Inferior parietal cortex (tissue), 1 donor: Measurements from ENCODE around the gene C1QC.

Experiments used
- DNase-seq: peaks from one replicate; pipeline ENCODE4 v3.0.0-alpha.2; 2016; ENCODE audit errors: extremely low spot score

Gene C1QC

DNA sequence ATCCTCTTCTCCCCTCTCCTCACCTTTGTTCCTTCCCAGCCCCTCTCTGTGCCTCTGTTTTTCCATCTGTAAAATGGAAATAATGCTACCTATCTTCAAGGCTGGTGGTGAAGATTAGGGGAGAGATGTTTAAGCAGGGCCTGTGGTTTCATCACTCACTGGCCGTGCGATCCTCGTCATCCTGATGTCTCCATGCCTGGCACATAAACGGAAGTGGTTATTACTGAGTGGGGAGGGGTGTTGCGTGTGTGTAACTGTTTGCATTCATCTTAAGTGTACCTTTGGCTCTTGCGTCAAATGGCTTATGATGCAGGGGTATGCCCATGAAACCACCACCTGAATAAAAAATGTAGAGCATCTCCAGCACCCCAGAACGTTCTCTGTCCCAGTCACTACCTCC is 24.2 kb upstream of the C1QC start:
- no peak for DNase-seq

DNA sequence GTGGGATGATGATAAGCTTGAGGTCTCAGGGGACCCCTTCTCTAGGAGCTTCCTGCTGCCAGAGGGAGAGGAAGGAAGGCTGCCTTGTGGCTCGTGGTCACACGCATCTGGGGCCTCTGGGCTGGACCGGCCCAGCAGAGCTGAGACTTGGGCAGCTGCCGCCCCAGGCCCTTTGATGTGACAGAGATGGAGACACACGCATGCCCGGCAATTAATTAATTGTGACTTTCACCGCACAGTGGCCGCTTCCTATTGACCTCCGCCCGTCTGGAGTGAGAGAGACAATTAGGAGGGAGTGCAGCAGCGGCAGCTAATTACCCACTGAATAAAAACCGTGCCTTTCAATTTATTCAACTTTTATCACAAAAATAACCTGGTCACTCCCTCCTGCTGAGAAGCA is 23.6 kb upstream of the C1QC start:
- DNase-seq, result no peak

DNA sequence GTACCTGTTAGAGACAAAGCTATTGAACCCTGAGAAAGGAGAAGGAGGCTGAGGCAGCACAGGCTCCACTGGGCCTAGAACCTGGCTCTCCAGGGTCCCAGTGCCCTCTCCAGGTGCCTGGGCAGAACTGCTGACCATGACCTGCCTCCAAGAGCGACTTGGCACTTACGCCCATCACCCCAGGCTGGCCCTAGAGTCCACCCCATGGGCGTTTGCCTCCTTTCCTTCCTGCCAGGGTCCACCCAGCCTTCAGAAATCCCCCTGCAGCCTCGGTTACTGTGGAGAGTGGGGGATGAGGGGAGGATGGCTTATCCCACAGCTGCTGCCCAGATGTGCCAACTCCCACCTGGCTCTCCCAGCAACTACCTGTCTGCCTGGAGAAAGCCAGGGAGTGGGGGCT is 21.7 kb upstream of the C1QC start:
- DNase-seq, result no peak

DNA sequence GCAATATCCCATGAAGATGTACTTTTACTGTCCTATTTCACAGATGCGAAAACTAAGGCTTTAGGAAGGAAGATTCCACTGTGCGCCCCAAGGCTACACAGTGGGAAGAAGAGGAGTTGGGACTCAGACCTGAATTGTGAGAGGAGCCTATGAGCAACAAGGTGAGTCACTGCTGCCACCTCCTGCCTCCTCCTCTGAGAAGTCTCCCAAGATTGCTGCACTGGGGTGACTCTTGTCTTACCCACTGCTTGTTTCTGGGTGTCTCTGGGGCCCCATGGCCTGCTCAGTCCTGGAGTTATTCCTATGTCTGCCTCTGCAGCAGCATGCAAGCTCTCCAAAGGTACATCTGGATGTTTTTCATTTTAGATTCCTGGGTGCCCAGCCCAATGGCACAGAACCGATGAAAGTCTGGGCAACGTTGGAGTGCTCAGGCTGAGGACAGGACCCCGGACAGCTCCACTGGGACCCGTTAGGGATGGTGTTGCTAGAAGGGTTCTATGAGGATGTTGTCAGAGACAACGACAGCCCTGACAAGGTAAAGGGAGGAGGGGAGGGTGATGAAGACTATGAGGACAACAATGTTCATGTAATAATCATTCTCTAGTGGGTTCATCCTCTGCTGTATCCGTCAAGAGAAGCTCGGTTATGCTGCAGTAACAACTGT is 18.0 kb upstream of the C1QC start:
- no peak for DNase-seq

DNA sequence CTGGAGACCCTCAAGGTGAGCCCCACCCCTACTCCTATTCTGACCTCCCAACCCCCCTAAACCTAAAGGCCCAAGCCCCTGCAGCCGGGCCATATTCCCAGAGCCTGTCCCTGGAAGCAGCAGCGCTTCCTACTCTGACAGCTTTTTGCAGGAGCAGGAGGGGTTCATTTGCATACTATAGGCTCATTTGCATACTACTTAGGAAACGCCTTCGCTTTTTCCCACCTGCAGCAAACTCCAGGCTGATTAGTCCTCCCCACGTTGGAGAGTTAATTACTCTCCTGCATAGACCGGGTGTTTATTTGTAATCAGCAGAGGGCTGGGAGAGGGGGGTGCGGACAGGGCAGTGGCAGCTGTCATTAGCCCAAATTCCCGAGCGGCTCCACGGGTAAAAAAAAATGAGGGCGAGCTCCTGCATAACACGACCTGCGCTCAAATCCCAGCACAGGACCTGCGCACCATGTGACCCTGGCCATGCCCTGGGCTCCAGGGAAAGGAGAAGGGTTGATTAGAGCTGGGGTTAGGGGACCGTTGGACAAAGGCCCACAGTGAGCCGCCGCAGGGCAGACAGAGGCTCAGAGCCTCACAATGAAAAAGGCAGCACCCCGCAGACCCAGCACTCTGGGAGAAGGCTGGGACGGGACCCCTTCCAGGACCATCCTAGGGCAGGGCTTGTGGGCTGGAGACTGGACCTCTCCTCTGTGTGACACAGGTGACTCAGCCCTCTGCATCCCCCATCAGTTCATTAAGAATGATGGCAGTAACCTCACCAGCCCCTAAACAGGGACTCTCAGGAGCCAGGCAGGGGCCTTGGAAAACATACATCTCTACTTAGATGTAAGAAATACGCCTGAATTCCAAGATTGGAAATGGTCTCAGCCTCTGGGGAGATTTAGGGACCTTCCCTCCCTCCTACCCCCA is 16.9 kb upstream of the C1QC start:
- DNase-seq, result no peak

DNA sequence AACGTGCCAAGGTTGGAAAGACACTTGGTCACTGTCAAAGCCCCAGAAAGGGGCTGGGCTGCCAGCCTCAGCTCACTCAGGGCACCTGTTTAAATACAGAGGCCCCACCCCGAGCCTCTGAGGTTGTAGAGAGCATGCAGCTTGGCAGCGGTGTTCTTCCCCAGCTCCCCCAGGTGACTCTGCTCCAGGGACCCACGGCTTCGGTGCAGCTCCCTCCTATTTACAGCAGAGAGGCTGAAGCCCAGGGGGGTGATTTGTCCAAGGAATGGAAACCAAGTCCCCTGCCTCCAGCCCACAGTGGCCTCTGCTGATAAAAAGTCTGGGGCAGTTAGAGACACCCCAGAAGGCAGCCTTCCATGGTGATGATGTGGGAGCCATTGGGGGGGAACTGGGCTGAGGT is 16.1 kb upstream of the C1QC start:
- no peak for DNase-seq

DNA sequence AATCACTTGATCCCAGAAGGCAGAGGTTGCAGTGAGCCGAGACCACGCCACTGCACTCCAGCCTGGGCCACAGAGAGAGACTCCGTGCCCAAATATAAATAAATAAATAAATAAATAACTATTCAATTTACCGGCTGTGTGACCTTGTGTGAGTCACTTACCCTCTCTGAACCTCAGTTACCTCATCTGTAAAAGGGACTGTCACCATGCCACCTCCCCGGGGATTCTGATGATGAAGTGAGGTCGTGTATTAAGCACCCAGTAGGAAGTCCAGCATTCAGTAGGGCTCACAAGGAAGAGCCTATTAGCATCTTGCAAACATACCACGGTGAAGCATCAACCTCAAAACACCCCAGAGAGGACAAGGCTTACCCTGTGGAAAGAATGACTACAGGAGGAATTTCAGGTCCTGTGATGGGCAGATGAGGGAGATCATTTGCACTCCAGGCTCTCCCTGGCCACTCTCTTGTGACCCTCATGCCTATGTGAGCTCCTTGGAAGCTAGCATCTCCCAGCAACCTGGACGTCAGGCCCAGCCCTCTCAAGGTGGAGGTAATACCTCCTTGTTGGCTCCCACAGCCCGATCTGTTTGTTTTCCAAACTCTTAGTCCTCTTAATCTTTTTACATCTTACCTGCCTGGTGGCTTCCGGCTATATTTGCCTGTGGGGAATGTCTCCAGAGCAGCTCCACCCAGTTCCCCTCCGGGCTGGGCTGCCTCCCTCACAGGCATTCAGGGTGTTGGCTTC is 14.6 kb upstream of the C1QC start:
- DNase-seq, result no peak

DNA sequence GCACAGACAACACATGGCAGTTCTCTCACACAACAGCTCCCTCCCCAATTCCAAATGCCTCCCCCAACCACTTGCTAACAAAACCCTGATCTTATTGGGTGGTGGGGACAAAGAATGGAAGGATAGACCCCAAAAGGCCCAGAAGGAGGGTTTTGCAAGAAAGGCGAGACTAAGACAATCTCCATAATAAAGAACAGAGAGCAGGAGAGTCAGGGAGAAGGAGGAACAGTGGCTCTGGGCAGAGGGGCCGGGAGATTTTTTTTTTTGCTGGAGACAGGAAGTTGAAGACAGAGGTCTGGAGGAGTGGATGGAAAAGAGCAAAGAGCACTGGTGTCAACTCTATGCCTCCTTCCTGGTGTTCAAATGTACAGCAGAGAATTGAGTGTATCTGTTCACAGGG is 13.5 kb upstream of the C1QC start:
- no peak for DNase-seq

DNA sequence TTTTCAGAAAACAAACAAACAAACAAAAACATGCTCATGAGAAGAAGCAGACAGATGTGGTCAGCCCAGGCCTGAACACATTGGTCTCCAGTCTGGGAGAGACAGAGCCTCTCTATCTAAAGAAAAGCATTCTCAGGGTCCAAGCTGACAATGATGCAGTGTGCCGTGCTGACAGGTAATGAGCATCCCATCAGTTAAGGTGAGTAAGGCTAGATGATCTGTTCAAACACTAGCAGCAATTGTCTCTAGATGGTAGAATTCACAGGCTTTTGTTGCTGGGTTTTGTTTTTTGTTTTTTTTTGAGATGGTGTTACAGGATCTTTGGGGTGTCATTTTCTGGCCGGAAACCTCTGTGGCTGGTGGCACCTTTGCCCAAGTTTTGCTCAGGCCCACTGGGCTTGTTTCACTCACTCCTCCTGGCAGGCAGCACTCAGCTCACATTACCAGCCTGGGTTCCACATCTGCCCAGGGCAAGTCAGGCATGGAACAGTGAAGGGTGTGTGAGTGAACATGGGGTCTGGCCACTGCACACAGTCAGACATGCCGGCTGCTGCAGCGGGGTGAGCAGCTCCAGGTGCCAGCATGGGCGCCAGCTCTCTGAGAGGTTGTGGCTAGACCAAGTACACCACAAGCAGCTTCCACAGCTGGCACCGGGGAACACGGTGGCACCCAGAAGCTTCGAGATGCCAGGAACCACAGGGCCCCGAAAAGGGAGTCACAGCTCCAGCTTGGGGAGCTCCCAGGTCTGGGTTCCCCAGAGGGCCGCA is 9.6 kb upstream of the C1QC start:
- DNase-seq, result no peak

DNA sequence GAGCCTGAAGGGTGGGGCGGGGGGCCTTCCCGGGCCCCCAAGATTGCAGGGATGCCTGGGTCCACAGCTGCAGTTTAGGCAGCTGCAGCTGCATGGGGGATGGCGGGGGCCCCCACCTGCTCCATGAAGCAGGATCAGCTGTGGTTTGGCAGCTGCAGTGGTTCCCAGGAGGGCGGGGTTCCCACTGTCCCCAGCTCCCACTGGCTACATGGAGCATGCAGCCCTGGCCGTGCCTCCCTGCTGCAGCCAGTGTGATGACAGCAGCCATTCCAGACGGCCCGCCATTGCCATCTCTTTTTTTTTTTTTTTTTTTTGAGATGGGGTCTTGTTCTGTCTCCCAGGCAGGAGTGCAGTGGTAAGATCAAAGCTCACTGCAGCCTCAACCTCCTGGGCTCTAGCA is 8.0 kb upstream of the C1QC start:
- no peak for DNase-seq

DNA sequence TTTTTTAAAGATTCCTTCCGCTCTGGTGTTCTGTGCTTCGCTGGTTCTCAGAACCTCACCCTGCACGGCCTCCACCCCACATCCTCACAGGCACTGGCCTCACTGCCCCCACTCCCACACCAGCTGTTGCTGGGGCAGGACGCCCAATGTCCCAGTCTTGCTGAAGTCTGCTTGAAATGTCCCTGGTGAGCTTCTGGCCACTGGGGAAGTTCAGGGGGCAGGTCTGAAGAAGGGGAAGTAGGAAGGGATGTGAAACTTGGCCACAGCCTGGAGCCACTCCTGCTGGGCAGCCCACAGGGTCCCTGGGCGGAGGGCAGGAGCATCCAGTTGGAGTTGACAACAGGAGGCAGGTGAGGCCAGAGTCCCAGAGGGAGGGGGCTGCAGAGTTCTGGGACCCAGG is 7.1 kb upstream of the C1QC start, which contains the start of gene C1QA:
TSS of gene C1QA (plus strand) at position 276 of the 400 bp plus-strand sequence. CDS start 989 bp downstream, outside the sequence.
- no peak for DNase-seq

DNA sequence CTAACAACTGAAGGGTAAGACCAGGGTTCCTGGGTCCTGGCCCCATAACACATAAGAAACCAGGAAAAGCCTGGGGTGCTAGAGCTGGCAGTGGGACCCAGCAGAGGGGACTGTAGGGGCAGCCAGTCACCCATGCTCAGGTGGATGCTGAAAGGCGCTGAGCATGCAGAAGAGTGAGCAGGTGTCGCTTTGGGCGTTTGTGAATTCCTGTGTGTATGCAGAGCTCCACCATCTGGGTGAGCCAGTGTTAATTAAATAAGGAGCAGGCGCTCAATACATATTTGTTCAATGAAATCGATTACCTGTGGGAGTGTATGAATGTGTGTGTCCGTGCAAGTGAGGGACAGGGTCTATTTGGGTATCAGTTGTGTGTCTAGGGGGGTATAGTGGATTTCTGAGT is 6.5 kb upstream of the C1QC start:
- no peak for DNase-seq

DNA sequence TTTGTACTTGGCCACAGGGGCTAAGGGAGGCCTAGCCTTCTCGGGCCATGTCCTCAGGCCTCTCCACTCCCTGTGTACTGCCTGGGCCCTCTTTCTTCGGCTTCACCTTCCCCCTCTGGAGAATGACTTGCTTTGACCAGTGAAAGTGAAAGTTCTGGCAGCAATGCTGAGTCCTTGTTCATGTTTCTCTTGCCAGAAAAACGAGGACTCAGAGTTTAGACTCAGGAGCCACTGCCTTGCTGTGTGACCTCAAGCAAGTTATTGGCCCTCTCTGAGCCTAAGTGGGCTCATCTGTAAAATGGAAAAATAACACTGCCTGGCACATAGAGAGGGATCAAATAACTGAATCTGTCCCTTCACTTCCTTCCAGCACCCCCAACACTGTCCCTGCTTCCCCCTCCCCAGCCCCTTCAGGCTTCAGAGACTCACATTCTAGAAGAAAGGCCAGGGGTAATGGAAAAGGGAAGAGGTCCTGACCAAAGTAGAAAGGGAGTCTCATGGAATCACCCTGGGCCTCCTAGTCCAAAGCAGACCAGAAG is 5.5 kb upstream of the C1QC start:
- no peak for DNase-seq

DNA sequence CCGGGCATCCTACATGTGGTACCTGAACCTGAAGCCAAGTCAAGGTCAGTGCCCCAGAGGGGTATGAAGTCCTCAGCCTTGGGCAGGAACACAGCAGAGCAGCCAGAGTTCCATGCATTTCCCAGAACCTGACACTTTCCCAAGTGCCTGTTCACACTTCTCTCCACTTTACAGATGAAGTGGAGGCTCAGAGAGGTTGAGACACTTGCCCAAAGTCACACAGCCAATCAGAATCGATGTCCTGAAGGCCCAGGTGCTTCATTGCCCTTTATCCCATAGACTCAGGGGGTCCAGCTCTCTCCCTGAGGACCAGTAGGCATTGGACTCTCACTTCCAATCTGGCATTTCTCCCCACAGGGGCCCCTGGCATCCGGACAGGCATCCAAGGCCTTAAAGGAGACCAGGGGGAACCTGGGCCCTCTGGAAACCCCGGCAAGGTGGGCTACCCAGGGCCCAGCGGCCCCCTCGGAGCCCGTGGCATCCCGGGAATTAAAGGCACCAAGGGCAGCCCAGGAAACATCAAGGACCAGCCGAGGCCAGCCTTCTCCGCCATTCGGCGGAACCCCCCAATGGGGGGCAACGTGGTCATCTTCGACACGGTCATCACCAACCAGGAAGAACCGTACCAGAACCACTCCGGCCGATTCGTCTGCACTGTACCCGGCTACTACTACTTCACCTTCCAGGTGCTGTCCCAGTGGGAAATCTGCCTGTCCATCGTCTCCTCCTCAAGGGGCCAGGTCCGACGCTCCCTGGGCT is 4.8 kb upstream of the C1QC start:
- DNase-seq, result no peak

DNA sequence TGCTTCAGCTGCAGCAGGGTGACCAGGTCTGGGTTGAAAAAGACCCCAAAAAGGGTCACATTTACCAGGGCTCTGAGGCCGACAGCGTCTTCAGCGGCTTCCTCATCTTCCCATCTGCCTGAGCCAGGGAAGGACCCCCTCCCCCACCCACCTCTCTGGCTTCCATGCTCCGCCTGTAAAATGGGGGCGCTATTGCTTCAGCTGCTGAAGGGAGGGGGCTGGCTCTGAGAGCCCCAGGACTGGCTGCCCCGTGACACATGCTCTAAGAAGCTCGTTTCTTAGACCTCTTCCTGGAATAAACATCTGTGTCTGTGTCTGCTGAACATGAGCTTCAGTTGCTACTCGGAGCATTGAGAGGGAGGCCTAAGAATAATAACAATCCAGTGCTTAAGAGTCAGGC is 4.1 kb upstream of the C1QC start:
- no peak for DNase-seq

DNA sequence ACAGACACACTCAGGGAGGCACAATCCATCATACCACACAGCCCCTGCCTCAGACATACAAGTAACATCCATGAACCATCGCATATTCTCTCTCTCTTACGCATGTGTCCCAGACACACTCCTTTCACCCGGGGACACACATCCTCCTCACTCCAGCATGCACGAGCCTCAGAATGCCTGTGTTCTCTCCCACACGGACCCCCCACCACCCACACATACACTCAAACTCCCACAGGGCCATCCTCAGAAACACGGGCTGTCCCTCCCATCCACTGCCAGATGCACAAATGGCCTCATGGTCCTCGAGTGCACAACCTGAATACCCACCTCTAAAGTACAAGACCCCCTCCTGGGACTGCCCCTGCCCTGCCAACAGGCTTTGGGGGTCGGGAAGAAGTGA is 2.2 kb upstream of the C1QC start:
- DNase-seq, result no peak

DNA sequence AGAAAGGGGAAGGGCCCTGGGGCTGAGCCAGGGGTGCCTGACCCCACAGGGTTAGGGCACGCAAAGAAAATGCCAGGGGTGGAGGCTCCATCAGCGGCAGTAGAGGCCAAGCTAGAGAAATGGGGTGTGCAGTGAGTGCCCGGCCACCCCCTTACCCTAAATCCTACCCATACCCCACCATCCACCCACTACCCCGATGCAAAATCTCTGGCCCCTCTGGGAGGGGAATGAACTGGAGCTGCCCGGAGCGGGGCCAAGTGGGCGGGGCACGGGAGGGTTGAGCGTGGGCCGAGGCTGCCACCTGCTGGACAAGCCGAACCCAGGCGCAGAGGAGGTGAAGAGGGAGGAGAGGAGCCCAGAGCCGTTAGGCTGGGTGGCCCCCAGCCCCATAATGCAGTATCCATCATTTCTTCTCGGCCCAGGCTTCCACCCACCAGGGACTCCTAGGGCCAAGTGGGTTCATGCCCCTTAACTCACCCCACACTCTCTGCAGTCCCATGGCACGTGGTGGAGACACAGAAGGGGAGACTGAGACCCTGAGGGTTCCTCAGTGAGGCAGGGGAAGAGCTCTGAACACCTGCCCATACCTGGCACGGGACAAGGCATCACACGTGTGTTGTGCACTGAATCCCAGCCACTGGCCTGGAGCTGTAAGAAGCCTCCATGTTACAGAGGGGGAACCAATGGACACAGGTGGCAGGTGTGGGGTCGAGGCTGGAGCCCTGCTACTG is 1.4 kb upstream of the C1QC start:
- DNase-seq, result peak; percentile 78

DNA sequence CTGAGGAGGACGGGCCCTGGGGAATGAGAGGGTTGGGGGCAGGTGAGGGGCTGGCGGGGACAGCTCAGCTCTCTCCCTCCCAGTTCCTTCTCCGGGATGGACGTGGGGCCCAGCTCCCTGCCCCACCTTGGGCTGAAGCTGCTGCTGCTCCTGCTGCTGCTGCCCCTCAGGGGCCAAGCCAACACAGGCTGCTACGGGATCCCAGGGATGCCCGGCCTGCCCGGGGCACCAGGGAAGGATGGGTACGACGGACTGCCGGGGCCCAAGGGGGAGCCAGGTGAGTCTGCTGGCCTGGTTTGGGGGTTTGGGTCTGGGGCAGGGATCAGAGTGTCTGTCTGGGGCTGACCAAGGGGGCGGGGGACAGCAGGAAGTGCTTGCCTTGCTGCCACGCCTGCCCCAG is 495 bp downstream of the C1QC start:
- no peak for DNase-seq

DNA sequence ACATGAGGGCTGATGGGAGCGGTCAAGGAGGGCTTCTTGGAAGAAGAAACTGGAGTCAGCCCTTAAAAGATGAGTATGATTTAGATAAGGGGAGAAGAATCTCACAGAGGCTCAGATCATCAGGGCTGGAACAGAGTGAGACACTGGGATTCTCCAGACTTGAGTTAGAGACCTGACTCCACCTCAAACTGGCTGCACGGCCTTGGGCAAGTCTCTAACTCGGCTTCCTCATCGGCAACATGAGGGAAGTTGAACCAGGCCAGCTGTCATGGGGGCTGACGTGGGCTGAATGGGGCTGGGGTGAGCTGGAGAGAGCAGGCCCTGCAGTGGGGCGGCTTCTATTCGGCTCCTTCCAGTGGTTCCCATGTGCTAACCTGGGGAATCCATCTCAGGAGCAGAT is 2.5 kb downstream of the C1QC start:
- no peak for DNase-seq

DNA sequence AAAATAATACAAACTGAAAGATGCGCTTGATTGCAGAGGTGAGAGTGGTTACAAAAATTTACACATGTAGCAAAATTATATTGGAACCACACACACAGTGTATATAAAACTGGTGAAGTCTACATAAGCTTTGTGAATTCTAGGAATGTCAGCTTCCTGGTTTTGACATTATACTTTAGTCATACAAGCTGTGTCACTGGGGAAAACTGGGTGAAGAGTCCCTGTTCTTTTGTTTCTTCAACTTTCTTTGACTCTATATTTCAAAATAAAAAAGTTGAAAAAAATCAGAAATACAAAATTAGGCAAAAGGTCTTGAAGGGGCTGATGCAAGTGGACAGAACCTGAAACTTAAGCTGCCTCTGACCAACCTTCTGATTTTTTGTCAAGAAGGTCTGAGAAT is 3.0 kb downstream of the C1QC start:
- no peak for DNase-seq
